GM10248 (cell line): ENCODE measurements around the gene GALNT2.
A peak's percentile ranks its signal among the peaks of the same experiment; 100 is the strongest.

Experiments
- CTCF ChIA-PET: fragments of 300-600 bp; sonication (Branson Sonifier 250); formaldehyde crosslinking; extraction: SDS; loops from one replicate; lab custom pipeline; 2021; ENCODE audit warnings: antibody characterized with exemption; lab: Yijun Ruan, JAX
- POLR2A ChIA-PET: fragments of 350-650 bp; sonication (Branson Sonifier 250); formaldehyde crosslinking; extraction: SDS; loops from one replicate; lab custom pipeline; 2020; ENCODE audit warnings: antibody characterized with exemption; lab: Yijun Ruan, JAX
- DNase-seq: peaks from one replicate; pipeline ENCODE4 v3.0.0; 2012; ENCODE audit errors: extremely low spot score
- CTCF ChIP-seq: IDR thresholded peaks from 2 replicates; pipeline ENCODE4 v1.5.1; 2012; ENCODE audit warnings: mild to moderate bottlenecking, low read depth; ENCODE audit errors: extremely low read depth, missing control alignments, control extremely low read depth

GALNT2 gene

GRCh38 chr1:230210981-230211336 lies 143.9 kb downstream of the GALNT2 start:
- no peak for DNase-seq
- TF ChIP-seq CTCF: no peak
- CTCF ChIA-PET: interaction anchor here (0.7 to 4.9 kb wide), 6 partner anchors 9 to 550 kb away, joined by 3 to 22 read pairs (median 3); no protein-coding TSS in a partner anchor
- POLR2A ChIA-PET: interaction anchor here (2.0 kb wide), 1 partner anchor 10 kb away, joined by 7 read pairs; no protein-coding TSS in a partner anchor

- no peak for DNase-seq
- ChIA-PET POLR2A (interaction anchor here (2.0 kb wide), 1 partner anchor 9 kb away, joined by 7 read pairs; no protein-coding TSS in a partner anchor), CTCF (interaction anchor here (1.0 to 4.9 kb wide), 5 partner anchors 10 to 550 kb away, joined by 3 to 22 read pairs (median 3); no protein-coding TSS in a partner anchor)
- no peak for TF ChIP-seq CTCF
Measured at GRCh38 chr1:230211436-230212145, 144.6 kb downstream of the GALNT2 start.

GRCh38 chr1:230212405-230212936 lies 145.4 kb downstream of the GALNT2 start:
- ChIA-PET POLR2A (interaction anchor here (2.0 kb wide), 1 partner anchor 8 kb away, joined by 7 read pairs; no protein-coding TSS in a partner anchor), CTCF (interaction anchor here (4.9 kb wide), 1 partner anchor 11 kb away, joined by 22 read pairs; no protein-coding TSS in a partner anchor)
- DNase-seq: peak; percentile 29
- TF ChIP-seq CTCF: no peak

- POLR2A ChIA-PET: no interaction called here
- DNase-seq: no peak
- CTCF ChIA-PET: interaction anchor here (1.0 to 2.3 kb wide), 5 partner anchors 11 to 554 kb away, joined by 3 to 19 read pairs (median 3); no protein-coding TSS in a partner anchor
- peak; percentile 18 for TF ChIP-seq CTCF
Measured at GRCh38 chr1:230215031-230215430, 148.0 kb downstream of the GALNT2 start.

- TF ChIP-seq CTCF: no peak
- ChIA-PET POLR2A (no interaction called here), CTCF (interaction anchor here (1.0 to 2.3 kb wide), 4 partner anchors 11 to 554 kb away, joined by 3 to 19 read pairs (median 4); no protein-coding TSS in a partner anchor)
- DNase-seq: no peak
Measured at GRCh38 chr1:230215529-230215928, 148.5 kb downstream of the GALNT2 start.

- no peak for TF ChIP-seq CTCF
- POLR2A ChIA-PET: no interaction called here
- DNase-seq: no peak
- CTCF ChIA-PET: no interaction called here
Measured at GRCh38 chr1:230216896-230217295, 149.9 kb downstream of the GALNT2 start.
